ENCODE data around the gene SLC39A1.
A peak's percentile ranks its signal among the peaks of the same experiment; 100 is the strongest.
"Not testable (repeated sequence)": the region's sequence is repeated elsewhere in the genome, so short reads cannot be mapped to it uniquely, and the experiment has no call there.

The SLC39A1 gene, protein sequence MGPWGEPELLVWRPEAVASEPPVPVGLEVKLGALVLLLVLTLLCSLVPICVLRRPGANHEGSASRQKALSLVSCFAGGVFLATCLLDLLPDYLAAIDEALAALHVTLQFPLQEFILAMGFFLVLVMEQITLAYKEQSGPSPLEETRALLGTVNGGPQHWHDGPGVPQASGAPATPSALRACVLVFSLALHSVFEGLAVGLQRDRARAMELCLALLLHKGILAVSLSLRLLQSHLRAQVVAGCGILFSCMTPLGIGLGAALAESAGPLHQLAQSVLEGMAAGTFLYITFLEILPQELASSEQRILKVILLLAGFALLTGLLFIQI

GRCh38 chr1:153963030-153963849 lies at the start of gene SLC39A1:
Gene SLC39A1 (minus strand): TSS chr1:153963537. CDS start chr1:153962715, 822 bp downstream.
- peak; percentile 95 for DNase-seq

GRCh38 chr1:154012543-154012942 lies 49.2 kb upstream of the SLC39A1 start:
- not testable (repeated sequence) for DNase-seq

GRCh38 chr1:154012129-154012528 lies 48.8 kb upstream of the SLC39A1 start:
- no peak for DNase-seq

DNA sequence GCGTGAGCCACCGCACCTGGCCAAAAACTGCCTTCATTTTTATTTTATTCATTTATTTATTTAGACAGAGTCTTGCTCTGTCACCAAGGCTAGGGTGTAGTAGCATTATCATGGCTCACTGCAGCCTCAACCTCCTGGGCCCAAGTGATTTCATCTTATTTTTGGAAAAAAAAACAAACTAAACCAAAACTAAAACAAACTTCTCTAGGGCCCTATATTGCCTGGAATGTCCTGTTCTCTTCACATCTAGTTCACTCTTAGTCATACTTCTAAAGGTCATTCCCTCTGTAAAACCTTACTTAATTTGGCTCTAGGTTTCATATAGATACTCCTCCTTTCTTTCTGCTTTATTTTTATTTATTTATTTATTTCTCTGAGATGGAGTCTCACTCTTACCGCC lies 42.8 kb upstream of the SLC39A1 start:
- no peak for DNase-seq

DNA sequence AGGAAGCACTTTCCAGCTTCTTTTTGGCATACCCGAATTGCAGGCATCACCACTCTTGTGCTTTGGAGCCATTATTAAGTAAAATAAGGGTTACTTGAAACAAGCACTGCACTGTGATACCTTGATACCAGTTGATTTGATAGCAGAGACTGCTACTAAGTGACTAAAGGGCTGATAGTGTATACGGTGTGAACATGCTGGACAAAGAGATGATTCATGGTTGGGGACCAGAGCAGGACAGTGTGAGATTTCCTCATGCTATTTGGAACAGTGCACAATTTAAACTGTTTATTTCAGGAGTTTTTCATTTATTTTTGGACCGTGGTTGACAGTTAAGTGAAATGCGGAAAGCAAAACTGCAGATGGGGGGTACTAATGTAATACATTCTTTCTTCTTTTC lies 37.1 kb upstream of the SLC39A1 start:
- no peak for DNase-seq

DNA sequence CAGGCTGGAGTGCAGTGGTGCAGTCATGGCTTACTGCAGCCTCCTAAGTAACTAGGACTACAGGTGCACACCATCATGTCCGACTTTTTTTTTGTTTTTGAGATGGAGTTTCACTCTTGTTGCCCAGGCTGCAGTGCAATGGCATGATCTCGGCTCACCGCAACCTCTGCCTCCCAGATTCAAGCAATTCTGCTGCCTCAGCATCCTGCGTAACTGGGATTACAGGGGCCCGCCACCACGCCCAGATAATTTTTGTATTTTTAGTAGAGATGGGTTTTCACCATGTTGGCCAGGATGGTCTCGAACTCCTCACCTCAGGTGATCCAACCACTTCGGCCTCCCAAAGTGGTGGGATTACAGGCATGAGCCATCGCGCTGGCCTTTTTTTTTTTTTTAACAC lies 33.5 kb upstream of the SLC39A1 start:
- DNase-seq, result not testable (repeated sequence)

DNA sequence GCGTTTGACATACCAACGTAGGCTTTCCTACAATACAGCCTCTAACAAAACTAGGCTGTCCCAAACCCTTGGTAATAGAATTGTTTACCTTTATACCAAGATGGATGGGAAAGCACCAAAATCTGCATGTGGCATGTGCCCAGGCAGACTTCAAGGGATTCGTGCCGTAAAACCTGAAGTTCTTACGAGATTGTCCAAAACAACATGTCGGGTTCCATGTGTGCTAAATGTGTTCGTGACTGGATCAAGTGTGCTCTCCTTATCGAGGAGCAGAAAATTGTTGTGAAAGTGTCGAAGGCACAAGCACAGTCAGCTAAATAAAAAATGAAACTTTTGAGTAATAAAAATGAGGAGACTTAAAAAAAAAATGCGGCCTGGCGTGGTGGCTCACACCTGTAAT lies 32.3 kb upstream of the SLC39A1 start:
- DNase-seq, result no peak

GRCh38 chr1:153995202-153995601 lies 31.9 kb upstream of the SLC39A1 start:
- no peak for DNase-seq

GRCh38 chr1:153991806-153992205 lies 28.5 kb upstream of the SLC39A1 start:
- DNase-seq, result no peak

DNA sequence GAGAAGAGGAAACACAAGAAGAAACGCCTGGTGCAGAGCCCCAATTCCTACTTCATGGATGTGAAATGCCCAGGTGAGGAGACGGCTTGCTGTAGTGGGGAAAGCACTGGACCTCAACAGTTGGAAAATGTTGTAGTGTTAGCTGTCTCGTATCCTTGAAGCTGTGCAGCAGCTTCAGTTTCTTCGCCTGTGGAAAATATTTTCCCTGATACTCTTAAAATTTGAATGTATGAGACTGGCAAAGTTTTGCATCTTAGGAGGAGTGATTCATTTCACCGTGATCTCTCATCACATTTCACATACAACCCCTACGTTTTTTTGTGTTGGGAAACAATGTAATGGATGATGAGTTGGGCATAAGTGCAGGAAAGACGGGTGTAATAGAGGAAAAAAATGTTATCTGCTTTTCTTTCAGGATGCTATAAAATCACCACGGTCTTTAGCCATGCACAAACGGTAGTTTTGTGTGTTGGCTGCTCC lies 27.9 kb upstream of the SLC39A1 start:
- no peak for DNase-seq

- peak; percentile 96 for DNase-seq
Observed at GRCh38 chr1:153990468-153991150, 27.3 kb upstream of the SLC39A1 start, which contains the start of gene RPS27. Gene RPS27 (plus strand): TSS chr1:153990762. CDS start chr1:153990797, 35 bp downstream.

GRCh38 chr1:153987621-153988020 lies 24.3 kb upstream of the SLC39A1 start:
- DNase-seq, result no peak

GRCh38 chr1:153985941-153986761 lies 22.8 kb upstream of the SLC39A1 start, which contains the start of gene RAB13:
Gene RAB13 (minus strand): TSS chr1:153986339. CDS start chr1:153986236, 103 bp downstream.
- peak; percentile 93 for DNase-seq

- peak; percentile 56 for DNase-seq
Observed at GRCh38 chr1:153985341-153985912, 22.1 kb upstream of the SLC39A1 start.

DNA sequence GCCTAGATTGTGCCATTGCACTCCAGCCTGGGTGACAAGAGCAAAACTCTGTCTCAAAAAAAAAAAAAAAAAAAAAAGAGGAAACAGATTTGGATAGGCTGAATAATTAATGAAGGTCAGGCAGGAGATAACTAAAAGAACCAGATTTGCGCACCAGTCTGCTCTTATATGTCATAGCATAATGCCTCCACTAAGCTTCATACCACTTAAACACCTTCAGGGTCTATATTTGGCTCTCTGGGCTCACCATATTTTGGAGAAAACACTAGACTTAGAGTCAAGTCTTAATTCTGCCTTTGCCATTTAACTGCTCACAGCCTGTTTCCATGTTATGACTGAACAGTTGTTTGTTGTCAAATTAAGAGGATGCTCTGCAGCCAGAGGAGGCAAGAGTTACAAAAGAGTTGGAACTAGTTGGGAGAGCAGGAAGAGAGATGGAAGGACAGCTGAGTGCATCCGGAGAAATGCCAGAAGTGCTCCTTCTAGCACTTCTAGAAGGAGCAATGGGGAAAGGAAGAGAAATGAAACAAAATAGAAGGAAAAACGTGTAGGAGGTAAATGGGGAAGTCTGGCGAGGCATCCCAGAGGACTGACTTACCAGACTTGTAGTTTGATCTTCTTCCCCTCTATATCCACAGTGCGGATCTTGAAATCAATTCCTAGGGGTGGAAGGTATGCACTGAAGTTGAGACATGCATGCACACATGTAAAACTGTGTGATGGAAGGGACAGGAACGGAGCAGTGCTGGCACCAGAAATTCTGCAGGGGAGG lies 21.0 kb upstream of the SLC39A1 start:
- no peak for DNase-seq

DNA sequence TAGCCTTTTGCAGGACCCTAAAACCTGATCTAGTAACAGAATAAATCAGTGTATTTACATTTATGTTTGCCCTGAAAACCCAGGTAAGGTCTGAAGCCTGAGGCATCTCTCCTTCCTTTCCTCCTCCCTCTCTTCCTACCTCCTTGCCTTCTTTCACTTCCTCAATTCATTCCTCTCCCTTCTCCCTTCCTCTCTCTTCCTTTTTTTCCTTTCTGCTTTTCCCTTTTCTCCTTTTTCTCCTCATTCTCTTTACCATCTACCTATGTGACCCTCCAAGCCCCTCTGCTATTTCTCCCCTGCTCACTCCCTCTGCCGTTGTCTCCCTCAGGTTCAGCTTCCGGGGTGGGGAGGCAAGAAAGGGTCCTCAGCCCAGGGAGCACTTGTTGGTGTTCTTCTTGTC lies 18.4 kb upstream of the SLC39A1 start:
- DNase-seq, result not testable (repeated sequence)

GRCh38 chr1:153979091-153979490 lies 15.8 kb upstream of the SLC39A1 start:
- DNase-seq, result not testable (repeated sequence)

- no peak for DNase-seq
Observed at GRCh38 chr1:153978274-153978909, 15.1 kb upstream of the SLC39A1 start.

DNA sequence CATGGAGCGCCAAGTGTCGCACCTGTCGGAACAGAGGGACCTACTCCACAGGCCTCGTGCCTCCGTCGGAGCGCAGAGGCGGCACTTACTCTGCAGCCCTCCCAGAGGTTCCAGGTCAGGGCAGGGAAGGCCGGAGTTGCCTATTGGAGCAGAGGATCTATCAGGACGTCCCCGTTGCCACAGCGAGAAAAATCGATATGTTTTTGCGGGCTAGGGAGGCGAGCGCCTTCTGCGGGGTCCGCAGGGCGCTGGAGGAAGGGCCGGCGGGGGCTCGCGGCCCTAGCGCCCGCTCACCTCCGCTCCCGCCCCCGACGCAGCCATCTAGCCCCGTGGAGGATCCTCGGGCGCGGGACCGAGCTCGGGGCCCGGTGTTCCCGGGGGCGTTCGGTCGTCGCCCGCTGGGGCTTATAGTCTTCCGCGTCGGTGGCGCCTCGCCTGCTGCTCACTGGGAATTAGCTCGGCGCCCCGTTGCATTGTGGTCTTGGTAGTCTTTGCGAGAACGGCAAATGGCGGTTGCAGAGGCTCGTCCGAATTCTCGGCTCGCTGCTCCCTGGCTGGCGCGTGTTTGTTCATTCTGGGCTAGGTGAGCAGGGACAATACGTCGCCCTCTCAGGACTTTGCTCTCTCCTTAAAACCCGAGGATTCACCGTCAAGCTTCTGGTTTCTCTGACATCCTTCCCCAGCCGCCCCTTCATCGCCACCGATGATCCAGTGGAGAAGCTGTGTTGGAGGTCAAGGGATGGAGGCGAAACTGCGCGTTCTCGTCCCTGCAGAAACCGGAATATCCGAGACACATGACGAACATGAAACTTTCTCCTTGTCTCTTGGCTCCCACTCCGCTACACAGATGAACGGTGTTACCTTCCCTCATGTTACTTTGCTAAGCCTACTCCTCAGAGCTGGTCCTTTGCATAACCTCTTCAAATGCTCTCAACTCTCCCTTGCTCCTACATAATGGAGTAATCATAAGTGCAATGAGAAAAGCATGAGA lies 14.2 kb upstream of the SLC39A1 start, which contains the start of gene JTB:
Gene JTB (minus strand): TSS at position 425 of the 991 bp plus-strand sequence. CDS start 422 bp downstream, at position 3.
- DNase-seq, result peak; percentile 57
